Fibroblast of skin of scalp (primary cell): Measurements from ENCODE around the gene YIPF1.
A peak's percentile ranks its signal among the peaks of the same experiment; 100 is the strongest.
"Not testable (repeated sequence)": the region's sequence is repeated elsewhere in the genome, so short reads cannot be mapped to it uniquely, and the experiment has no call there.

Experiments used
- DNase-seq: peaks from one replicate; pipeline ENCODE4 v3.0.0-alpha.2; 2013

The YIPF1 gene

DNA sequence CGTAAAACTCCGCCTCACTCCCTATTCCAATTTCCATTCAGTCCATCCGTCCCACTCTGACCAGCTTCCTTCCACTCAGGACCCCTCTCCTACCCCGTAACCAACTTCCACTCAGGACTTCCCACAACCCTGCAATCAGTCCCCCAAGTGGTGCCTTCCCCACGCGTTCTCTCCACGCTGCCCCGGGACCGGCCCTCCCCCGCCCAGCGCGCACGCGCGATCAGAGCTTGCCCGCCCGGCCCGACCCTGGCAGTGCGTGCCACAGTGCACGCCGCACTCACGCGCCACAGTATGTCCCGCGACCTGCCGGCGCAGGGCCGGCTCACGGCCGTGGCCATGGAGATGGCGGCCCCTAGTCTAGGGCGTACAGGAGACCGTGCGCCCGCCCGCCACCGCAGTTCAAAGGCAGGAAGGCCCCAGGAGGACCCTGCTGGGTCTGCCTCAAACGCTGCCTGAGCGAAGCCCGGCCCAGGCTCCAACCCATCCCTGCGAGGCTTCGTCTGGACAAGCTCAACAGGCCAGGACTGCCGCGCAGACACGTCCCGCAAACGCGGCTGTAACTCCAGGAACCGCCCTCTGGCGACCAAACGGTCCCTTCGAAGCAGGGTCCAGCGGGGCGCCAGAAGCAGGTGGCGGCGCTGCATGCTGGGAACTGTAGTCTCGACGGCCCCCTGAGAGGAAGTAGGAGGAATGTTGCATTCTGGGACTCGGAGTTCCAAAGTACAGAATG, 51.5 kb downstream of the YIPF1 start, which contains the start of gene NDC1:
Gene NDC1, minus strand, starts transcription at position 373 of the 730 bp plus-strand sequence. Its CDS starts 35 bp downstream, at position 338.
- peak; percentile 96 for DNase-seq

DNA sequence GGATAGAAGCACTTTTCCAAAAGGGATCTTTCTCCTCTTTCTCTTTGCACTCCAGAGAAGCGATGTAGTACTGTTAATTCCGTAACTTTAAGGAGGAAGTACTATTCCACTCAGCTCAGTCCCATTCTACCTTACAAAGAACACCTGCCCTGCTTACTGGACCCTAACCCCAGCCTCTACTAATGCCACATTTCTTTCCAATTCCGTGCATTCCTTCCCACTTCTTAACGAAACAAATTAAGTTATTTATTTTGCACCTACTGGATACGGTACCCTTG, 52.0 kb downstream of the YIPF1 start:
- no peak for DNase-seq

DNA sequence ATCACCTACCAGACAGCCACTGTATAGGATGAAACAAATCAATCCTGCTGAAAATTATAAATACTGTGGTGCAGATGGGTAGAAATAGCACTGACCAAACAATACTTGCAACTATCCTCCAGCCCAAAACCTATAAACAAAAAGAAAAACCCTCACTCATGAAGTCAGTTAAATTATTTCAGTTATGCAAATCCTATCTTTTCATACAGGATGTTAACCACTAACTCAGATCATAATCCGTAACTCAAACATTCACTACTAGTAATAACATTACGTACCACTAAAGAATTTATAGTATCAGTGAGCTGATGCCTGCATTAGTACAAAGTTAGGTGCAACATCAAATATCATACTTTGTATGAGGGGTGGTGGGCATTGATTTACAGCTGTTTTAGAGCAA, 54.1 kb downstream of the YIPF1 start:
- peak; percentile 19 for DNase-seq

DNA sequence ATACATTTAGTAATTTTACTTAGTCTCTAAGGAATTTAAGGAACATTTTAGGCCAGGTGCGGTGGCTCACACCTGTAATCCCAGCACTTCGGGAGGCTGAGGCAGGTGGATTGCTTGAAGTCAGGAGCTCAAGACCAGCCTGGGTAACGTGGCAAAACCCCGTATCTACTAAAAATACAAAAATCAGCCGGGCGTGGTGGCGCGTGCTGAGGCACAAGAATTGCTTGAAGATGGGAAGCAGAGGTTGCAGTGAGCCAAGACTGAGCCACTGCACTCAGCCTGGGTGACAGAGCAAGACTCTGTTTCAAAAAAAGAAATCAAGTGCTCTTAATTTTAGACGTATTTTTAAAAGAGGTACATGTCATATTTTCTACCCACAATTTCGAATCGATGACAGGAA, 54.8 kb downstream of the YIPF1 start:
- DNase-seq, result no peak

DNA sequence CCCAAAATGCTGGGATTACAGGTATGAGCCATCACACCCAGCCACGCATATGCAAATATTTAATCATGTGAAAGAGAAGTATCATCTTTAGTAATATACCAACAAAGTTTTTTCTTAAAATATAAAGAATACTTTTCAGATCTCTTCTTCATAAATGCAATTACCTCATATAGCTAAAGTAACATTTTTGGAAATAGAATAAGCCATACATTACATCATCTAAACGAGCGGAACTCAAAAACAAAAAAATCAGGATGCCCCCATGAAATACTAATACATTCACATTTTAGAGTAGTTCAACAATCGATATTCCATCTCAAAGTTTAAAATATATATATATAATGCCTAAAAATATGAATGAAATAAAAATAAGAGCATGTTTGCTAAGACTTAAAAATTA, 56.2 kb downstream of the YIPF1 start:
- DNase-seq, result no peak

DNA sequence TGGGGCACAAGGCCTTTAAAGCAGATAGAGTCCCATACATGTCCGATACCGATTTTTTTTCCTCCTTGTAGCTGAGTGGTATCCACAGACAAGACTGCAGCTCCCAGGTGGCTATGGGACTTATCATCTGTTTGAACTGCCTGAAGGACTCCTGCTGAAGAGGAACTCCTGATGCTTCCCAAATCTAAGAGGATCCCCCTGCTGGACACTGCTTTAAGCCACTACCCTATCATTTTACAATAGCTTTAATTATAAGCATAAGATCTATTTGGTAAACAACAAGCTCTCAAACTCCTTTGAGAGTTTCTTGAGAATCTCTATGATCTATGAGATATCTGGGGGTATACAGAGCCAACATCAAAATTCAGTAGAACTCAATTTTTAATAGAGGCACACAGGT, 63.2 kb downstream of the YIPF1 start:
- peak; percentile 20 for DNase-seq

DNA sequence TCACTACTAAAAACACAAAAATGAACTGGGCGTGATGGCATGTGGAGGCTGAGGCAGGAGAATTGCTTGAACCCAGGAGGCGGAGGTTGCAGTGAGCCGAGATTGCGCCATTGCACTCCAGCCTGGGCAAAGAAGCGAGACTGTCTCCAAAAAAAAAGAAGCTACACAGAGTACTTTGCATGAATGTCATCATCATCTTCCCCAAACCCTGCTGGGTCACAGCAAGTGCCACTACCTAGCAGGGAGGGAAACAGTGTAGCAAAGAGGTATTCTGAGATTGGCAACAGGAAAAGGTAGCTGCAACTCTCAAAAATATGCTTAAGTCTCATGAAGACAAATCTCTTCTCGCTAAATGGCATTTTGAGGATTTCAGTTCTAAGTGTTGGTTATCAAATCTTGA, 64.3 kb downstream of the YIPF1 start:
- no peak for DNase-seq

DNA sequence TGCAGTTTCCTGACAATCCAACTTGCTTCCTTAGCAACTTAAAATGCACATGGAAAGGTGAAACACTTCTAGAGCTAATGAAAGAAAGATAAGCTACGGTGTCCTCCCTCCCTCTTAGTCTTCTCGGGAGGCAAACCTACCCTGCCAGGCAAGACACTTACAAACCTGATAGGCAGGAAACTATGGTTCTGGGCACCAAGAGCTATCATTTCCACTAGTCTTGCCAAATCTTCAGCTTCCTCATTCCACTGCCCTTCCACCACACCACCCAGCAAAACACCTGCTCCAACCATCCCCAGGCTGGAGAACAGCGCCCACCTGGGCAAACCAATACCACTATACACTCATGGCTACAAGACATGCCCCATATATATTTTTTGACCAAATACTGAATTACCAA, 66.7 kb downstream of the YIPF1 start:
- DNase-seq, result no peak

DNA sequence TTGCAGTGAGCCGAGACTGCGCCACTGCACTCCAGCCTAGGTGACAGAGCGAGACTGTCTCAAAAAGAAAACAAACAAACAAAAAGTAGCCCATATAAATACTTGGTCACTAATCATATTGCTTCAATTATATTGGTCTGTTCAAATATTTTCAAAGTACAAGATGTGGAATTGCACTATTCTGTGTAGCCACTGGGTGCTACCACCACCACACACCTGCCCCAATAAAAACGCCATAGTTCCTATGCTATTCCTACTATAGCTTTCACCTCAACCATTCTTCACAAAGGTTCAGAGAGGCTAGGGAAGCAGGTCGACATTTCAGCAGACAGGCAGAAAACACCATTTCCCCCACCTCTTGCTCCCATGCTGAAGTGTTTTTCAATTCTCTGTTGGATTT, 68.2 kb downstream of the YIPF1 start:
- no peak for DNase-seq

DNA sequence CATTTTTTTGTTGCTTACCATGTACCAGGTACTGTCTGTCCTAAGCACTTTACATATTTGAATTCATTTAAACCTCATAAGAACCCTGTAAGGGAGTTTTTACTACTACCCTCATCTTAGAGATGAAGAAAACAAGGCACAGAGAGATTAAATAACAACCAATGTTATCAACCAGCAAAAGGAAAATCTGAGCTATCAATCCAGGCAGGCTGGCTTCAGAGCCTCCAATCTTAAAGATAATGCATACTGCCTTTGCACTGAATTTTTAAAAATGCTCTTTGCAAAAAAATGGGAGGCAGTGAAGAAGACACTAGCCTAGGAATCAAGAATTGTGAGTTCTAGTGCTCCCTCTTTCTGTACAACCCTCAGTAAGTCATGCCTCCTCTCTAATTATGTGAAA, 70.2 kb downstream of the YIPF1 start:
- no peak for DNase-seq

DNA sequence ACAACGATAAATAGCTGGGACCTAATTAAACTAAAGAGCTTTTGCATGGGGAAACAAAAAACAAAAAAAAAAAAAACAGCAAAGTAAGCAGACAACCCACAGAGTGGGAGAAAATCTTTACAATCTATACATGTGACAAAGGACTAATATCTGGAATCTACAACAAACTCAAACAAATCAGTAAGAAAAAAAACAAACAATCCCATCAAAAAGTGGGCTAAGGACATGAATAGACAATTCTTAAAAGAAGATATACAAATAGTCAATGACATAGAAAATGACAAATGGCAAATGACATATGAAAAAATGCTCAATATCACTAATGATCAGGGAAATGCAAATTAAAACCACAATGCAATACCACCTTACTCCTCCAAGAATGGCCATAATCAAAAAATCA, 73.0 kb downstream of the YIPF1 start:
- DNase-seq, result not testable (repeated sequence)

DNA sequence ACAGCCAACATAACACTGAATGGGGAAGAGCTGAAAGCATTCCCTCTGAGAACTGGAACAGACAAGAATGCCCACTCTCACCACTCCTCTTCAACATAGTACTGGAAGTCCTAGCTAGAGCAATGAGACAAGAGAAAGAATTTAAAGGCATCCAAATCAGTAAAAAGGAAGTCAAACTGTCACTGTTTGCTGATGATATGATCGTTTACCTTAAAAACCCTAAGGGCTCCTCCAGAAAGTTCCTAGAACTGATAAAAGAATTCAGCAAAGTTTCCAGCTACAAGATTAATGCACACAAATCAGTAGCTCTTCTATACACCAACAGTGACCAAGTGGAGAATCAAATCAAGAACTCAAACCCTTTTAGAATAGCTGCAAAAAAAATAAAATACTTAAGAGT, 74.1 kb downstream of the YIPF1 start:
- not testable (repeated sequence) for DNase-seq

DNA sequence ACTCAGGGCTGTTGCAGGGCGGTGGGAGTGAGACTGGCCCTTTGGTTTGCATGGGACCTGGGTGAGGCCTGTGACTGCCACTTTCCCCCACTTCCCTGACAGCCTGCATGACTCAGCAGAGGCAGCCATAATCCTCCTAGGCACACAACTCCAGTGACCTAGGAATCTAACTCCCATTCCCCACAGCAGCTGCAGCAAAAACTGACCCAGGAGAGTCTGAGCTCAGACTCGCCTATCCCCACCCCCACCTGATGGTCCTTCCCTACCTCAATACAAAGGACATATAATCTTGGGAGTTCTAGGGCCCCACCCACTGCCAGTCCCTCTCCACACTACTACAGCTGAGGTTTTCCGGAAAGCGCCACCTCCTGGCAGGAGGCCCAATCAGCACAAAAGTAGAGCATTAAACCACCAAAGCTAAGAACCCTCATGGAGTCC, 78.2 kb downstream of the YIPF1 start:
- peak; percentile 20 for DNase-seq

DNA sequence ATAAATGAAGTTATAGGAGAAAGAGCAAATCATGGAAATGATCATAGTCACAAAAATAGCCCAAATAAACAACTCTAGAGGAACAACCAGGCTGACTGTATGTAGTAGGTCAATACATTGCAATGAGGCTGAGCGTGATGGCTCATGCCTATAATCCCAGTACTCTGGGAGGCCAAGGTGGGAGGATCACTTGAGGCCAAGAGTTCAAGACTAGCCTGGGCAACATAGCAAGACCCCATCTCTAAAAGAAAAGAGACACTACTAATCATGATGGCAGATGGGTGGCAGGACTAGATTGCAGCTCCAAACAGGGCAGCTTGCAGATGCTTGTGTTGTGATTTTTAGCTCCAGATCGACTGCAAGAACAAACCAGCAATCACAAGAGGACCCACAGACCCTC, 79.1 kb downstream of the YIPF1 start:
- DNase-seq, result no peak

DNA sequence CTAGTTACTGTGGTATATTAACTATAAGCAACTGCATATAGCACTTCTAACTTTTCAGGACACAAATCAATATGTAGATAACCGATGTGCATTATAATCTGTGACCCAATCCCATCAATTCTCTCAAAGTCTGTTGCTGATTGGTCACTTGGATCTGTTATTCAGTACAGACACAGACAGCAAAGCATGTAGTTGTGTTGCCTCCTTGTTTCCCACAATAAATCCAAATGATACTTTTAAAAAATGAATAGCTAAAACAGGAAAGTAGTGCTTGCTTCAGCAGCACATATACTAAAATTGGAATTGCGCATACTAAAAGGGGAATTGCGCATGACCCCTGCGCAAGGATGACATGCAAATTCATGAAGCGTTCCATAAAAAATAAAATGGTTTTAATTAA, 79.6 kb downstream of the YIPF1 start:
- no peak for DNase-seq

DNA sequence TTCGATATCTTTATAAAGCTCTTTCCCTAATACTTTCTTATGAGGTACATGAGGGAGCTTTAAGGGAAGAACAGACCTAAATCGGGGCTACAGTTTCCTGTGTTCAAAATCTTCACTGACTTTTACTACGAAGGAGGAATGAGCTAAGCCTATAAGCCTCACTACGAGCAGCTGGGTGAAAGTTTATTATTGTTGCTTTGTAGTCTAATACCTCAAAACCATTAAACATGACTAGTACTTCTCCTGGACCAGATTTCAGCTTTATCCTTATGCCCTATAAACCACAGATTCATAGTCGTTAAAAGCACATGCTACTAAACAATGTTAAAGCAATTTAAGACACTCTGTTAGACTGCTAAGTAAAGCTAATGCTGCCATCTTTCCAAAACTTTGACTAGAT, 81.7 kb downstream of the YIPF1 start:
- DNase-seq, result no peak

DNA sequence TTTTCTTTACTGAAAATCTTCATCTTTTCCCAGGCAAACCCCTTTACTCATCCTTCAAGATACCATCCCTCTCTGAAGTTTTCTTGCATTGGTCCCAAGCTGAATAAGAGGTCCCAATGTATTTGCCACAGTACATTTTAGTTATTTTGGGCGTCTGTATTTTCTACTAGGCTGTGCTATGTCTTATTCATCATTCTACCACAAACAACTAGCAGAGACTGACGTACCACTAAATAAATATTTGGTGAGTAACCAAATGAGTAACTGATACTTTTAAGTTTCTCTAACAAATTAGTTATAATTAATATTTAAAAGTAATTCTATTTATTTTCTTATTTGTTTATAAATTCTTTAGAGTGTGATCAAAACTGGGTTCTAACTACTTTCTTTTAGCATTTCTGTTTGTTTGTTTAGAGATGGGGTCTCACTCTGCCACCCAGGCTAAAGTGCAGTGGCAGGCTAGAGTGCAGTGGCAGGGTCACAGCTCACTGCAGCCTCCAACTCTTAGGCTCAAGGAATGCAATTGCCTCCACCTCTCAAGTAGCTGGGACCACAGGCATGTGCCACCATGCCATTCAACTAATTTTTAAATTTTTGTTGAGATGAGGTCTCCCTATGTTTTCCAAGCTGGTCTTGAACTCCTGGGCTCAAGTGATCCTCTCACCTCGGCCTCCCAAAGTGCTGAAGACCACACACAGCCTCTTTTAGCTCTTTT, 84.6 kb downstream of the YIPF1 start:
- DNase-seq, result no peak

DNA sequence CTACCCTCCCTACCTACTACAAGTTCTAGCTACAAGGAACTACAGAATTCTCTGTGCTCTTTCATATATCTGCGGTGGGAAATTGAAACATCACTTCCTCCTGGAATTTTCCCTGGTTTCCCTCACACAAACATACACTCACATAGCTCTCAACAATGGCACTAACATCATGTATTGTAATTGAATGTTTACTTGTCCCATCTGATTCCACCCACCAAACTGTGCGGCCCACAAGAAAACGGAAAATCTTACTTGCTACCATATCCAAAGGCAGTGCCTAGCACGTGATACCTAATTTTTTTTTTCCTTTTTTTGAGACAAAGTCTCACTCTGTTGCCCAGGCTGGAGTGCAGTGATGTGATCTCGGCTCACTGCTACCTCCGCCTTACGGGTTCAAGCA, 85.4 kb downstream of the YIPF1 start:
- DNase-seq, result no peak
